Thyroid gland (tissue), 4 donors: ENCODE results near the gene CDC6. TPM values are rescaled to one million over a fixed set of nuclear protein-coding genes. Genes with fewer than 3 reads are reported as not detected.

ENCODE experiments used
- DNase-seq, 2 donors: peaks; one replicate each; pipeline ENCODE4 v3.0.0-alpha.2; 2019
- H3K27ac ChIP-seq, 3 donors: fragments of 200-600 bp; sonication (generic); 1 replicate in 2 of 3; 2 replicates in 1 of 3; pipeline ENCODE4 v1.5.1; 2016 to 2019; ENCODE audit warnings: mild to moderate bottlenecking in 1 of 3, moderate library complexity in 1 of 3
- H3K27me3 ChIP-seq: fragments of 200-600 bp; sonication (generic); one replicate; pipeline ENCODE4 v1.5.1; 2019
- H3K36me3 ChIP-seq, 2 donors: fragments of 200-600 bp; sonication (generic); one replicate each; pipeline ENCODE4 v1.5.1; 2016 to 2019
- H3K4me1 ChIP-seq, 2 donors: fragments of 200-600 bp; sonication (generic); one replicate each; pipeline ENCODE4 v1.5.1; 2017 to 2019
- H3K4me3 ChIP-seq, 3 donors: fragments of 200-600 bp; sonication (generic); replicated peaks in 1 of 3; 1 replicate in 2 of 3; 2 replicates in 1 of 3; pipeline ENCODE4 v1.5.1; 2016; ENCODE audit warnings: mild to moderate bottlenecking in 1 of 3
- H3K9me3 ChIP-seq: fragments of 200-600 bp; sonication (generic); one replicate; pipeline ENCODE4 v1.5.1; 2017
- POLR2A ChIP-seq, 2 donors: fragments of 450-650 bp; IDR thresholded peaks; one replicate each; pipeline ENCODE4 v1.6.1; 2017; ENCODE audit warnings: antibody characterized with exemption in 2 of 2, mild to moderate bottlenecking in 2 of 2, moderate library complexity in 1 of 2
- WGBS, 2 donors: methylation state at CpG; one replicate each; pipeline ENCODE4 v1.1.5; 2017; 5-methylcytosine and 5-hydroxymethylcytosine counted together
- intact Hi-C: fragments of 100-400 bp; cut with DNase I; formaldehyde crosslinking; loops from one replicate; pipeline ENCODE4 v1.15.1; 2023
- total RNA-seq, 4 donors: library from RNA; depleted of rRNA; stranded (reverse); fragments of >200 nt; gene quantifications; one replicate each; pipeline ENCODE4 v1.2.3, GENCODE V29; 2016
- TF ChIP-seq, protein P1 (sequence below), 6 experiments: fragments of 200-600 bp in 3 of 6; fragments of 450-650 bp in 3 of 6; sonication (generic) in 3 of 6; IDR thresholded peaks; one replicate each; pipeline ENCODE4 v1.5.1; 2016 to 2019; ENCODE audit warnings: antibody characterized with exemption in 6 of 6, mild to moderate bottlenecking in 2 of 6, inconsistent platforms in 1 of 6, moderate library complexity in 1 of 6

The CDC6 gene
- total RNA-seq, 4 donors from 2014 or later: 0.63 to 5.2 (median 0.79) TPM

DNA sequence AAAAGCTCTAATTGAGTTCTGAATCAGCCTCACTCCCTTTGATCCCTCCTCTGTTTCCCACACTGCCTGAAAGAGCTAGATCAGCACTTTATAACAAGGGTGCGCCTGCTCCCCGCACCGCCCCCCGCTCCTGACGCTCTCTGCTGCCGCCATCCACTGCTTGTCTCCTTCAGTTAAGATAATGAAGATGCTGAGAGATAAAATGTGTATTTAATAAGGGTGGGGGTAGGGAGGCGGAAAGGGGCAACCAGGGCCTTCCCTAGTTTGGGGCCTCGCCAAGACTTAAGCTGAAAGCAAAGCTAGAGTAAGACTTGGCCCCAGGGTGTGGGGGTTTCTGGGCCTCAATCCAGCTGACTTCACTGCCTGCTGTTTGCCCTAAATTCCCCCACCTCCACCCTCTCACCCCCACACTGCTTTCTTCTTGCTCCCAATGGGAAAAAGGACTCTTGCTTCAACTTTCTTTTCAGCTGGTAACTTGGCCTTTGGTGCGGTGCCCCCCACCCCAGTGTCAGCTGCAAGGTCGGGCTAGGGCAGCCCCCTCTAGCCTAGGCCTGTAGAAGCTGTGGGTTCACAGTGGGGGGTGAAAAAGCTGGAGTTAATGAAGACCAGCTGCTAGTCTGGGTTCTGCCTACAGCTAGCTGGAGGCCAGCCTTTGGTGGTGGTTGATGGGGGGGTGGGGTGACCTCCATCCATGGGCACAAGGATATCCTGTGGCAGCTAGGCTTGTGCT lies 19.5 kb downstream of the CDC6 start:
- 62 to 71% methylated on average over 10 of the region's 10 CpGs for WGBS, 2 donors
- H3K4me1 ChIP-seq: peaks cover 50 to 84% of the 10 kb centered on the region in 2 donors
- intact Hi-C loops: loop anchor here (10.0 kb wide), 1 partner anchor 108 kb away; the partner anchor contains the start of gene TOP2A

DNA sequence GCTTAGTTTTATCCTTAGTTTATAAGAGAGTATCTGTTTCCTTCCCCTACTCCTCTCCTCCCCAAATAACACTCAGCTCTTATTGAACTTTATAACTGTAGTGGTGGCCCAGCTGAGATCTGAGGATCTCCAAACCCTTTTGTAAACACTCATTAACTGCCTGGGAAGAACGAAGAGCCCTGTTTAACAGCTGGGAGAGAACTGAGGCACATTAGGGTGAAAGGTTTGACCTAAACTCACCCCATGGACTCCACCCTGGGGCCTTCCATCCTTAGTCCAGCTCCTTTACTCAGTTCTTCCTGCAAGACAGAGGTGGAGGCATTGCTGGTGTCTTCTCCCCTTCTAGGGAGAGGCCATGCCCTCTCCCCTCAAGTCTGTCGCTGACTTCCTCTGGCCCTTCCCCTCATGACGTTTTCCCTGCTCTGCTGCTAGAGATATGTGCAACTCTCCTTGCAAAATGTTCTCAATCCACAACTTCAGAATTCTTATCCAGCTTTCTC lies 20.1 kb downstream of the CDC6 start:
- H3K9me3 ChIP-seq: no peaks in the 10 kb centered on the region
- intact Hi-C loops: loop anchor here (10.0 kb wide), 1 partner anchor 107 kb away; the partner anchor contains the start of gene TOP2A
- peaks cover 56 to 89% of the 10 kb centered on the region in 2 donors for H3K4me1 ChIP-seq
- TF ChIP-seq, protein P1, sequence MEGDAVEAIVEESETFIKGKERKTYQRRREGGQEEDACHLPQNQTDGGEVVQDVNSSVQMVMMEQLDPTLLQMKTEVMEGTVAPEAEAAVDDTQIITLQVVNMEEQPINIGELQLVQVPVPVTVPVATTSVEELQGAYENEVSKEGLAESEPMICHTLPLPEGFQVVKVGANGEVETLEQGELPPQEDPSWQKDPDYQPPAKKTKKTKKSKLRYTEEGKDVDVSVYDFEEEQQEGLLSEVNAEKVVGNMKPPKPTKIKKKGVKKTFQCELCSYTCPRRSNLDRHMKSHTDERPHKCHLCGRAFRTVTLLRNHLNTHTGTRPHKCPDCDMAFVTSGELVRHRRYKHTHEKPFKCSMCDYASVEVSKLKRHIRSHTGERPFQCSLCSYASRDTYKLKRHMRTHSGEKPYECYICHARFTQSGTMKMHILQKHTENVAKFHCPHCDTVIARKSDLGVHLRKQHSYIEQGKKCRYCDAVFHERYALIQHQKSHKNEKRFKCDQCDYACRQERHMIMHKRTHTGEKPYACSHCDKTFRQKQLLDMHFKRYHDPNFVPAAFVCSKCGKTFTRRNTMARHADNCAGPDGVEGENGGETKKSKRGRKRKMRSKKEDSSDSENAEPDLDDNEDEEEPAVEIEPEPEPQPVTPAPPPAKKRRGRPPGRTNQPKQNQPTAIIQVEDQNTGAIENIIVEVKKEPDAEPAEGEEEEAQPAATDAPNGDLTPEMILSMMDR (IDR thresholded peaks at IDR 0.05): no peak
- no peak for TF ChIP-seq POLR2A (IDR thresholded peaks at IDR 0.05)
- DNase-seq: no peak
- no peaks in the 10 kb centered on the region for H3K27me3 ChIP-seq
- H3K4me3 ChIP-seq: no peak overlapping the region
- WGBS, 2 donors: 50 to 58% methylated on average over 3 of the region's 3 CpGs
- H3K27ac ChIP-seq: peak overlapping the region in 2 of 3 donors; percentile 24 to 43
- no peaks in the 10 kb centered on the region for H3K36me3 ChIP-seq

More for the DNA sequence above, 19.5 kb downstream of the CDC6 start:
- TF ChIP-seq, protein P1 (IDR thresholded peaks at IDR 0.05): no peak
- no peak for TF ChIP-seq POLR2A (IDR thresholded peaks at IDR 0.05)
- H3K27me3 ChIP-seq: no peaks in the 10 kb centered on the region
- no peaks in the 10 kb centered on the region for H3K9me3 ChIP-seq
- H3K36me3 ChIP-seq: no peaks in the 10 kb centered on the region
- no peak for DNase-seq
- peak overlapping the region in 2 of 3 donors; percentile 24 to 43 for H3K27ac ChIP-seq
- no peak overlapping the region for H3K4me3 ChIP-seq

DNA sequence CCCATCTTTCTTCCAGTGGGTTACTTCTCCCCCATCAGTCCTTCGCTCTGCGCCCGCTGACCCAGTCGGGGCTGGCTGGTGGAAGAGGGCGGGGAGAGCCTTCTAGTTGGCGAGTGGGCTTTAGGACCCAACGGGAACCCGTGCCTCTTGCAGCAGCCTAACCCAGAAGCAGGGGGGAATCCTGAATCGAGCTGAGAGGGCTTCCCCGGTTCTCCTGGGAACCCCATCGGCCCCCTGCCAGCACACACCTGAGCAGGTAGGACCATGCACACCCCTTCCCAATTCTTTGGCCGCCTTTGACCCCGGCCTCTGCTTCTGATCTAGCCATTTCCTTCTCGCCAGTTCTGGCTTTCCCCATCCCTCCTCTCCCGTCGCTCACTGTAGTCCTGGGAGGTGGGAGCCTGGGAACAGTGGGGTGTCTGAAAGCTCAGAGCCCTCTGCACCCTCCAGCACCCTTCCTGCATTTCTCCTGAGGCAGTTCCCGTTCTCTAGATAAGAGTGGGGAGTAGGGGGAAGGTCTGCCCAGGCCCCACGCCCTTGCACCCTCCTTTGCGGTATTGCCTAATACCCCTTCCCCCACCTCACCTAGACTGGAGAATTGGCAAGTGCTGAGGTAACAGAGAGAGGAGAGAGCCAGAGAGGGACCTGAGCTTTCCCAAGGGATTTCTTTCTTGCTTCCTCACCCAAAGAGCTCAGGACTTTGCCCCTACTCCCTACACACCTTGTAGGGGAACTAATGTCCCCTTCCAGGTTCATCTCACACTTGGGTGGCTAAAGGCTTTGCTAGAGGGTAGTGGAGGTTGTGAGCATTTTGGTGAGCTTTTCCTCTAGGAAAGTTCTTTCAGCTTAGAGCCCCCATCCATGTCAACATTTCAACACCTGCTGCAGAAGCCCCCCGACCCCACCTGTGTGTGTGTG lies 21.6 kb downstream of the CDC6 start, which contains the start of gene RARA:
TSS of gene RARA (plus strand) at position 150 of the 918 bp plus-strand sequence. CDS start 22,039 bp downstream, outside the sequence.
- Histone ChIP-seq H3K27me3 (no peaks in the 10 kb centered on the region), H3K27ac (peak within 1 kb of the TSS; percentile 82 to 96 (median 88)), H3K36me3 (no peaks in the 10 kb centered on the region), H3K9me3 (no peaks in the 10 kb centered on the region), H3K4me1 (peaks cover 59 to 89% of the 10 kb centered on the region in 2 donors), H3K4me3 (peak within 1 kb of the TSS in 2 of 3 donors; percentile 1 to 41)
- intact Hi-C loops: loop anchor here (10.0 kb wide), 1 partner anchor 106 kb away; the partner anchor contains the start of gene TOP2A
- DNase-seq: peak; percentile 60 to 61
- no peak for TF ChIP-seq POLR2A (IDR thresholded peaks at IDR 0.05)
- TF ChIP-seq, protein P1 (IDR thresholded peaks at IDR 0.05): no peak
- 5 to 10% methylated on average over 19 to 20 of the region's 20 CpGs for WGBS, 2 donors

DNA sequence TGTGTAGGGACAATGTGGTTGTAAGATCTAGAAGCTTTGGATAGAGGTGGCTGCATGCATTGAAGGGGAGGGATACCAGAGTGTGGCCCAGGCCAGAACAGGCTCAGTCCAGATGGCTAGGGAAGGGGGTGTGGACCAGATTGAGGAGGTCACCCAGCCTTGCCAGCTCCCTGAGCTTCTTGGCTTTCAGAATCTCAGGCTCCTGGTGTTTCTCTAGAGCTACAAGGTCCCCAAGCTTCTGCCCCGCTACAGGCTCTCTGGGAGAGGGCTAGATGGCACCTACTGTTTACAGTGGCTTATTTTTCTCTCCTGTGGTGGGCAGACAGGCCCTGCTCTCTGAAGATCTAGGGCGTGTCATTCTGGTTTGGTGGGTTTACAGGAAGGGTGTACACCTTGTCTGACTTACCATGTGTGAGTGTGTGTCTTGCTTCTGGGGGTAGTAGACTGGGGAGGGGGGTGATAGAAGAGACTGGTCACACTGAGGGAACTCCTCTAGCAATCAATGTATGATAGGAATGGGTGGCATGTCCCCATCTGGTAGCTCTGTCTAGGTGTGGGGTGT lies 22.4 kb downstream of the CDC6 start:
- TF ChIP-seq, protein P1 (IDR thresholded peaks at IDR 0.05): no peak
- no peak for TF ChIP-seq POLR2A (IDR thresholded peaks at IDR 0.05)
- H3K4me3 ChIP-seq: no peak overlapping the region
- peak in 1 of 2 donors; percentile 46 for DNase-seq
- H3K27me3 ChIP-seq: no peaks in the 10 kb centered on the region
- H3K4me1 ChIP-seq: peaks cover 62 to 89% of the 10 kb centered on the region in 2 donors
- no peaks in the 10 kb centered on the region for H3K9me3 ChIP-seq
- H3K27ac ChIP-seq: peak overlapping the region; percentile 82 to 96 (median 88)
- no peaks in the 10 kb centered on the region for H3K36me3 ChIP-seq
- intact Hi-C loops: loop anchor here (10.0 kb wide), 1 partner anchor 105 kb away; the partner anchor contains the start of gene TOP2A
- WGBS, 2 donors: 68 to 70% methylated on average over 2 of the region's 2 CpGs
